Liver (tissue), 3 donors: Measurements from ENCODE around the gene DNAJC27.

ENCODE experiments used
- EGR1 ChIP-seq, 2 donors: IDR thresholded peaks; 2 replicates each; pipeline ENCODE4 v1.6.1; 2016 to 2018; ENCODE audit warnings: antibody characterized with exemption in 2 of 2, low read depth in 2 of 2
- GABPA ChIP-seq, 2 donors: IDR thresholded peaks in 1 of 2; conservative IDR thresholded peaks in 1 of 2; 2 replicates each; pipeline ENCODE4 v1.6.1; 2016; ENCODE audit warnings: antibody characterized with exemption in 2 of 2, mild to moderate bottlenecking in 1 of 2, moderate library complexity in 1 of 2
- HNF4G ChIP-seq: IDR thresholded peaks from 2 replicates; pipeline ENCODE4 v1.6.1; 2016; ENCODE audit warnings: antibody characterized with exemption
- JUND ChIP-seq, 2 donors: IDR thresholded peaks; 2 replicates each; pipeline ENCODE4 v1.6.1; 2016; ENCODE audit warnings: antibody characterized with exemption in 2 of 2
- RAD21 ChIP-seq, 2 donors: IDR thresholded peaks; 2 replicates each; pipeline ENCODE4 v1.6.1; 2016; ENCODE audit warnings: antibody characterized with exemption in 2 of 2, mild to moderate bottlenecking in 2 of 2
- TF ChIP-seq, protein P1 (sequence below): fragments of 150-350 bp; IDR thresholded peaks from 2 replicates; pipeline ENCODE4 v1.5.1; 2017; ENCODE audit warnings: improper control_type of control experiment, low read depth, low read length; ENCODE audit not compliant: missing input control
- TF ChIP-seq, protein P2 (sequence below): IDR thresholded peaks from 2 replicates; pipeline ENCODE4 v1.6.1; 2016; ENCODE audit warnings: antibody characterized with exemption
- TF ChIP-seq, protein P3 (sequence below): IDR thresholded peaks from 2 replicates; pipeline ENCODE4 v1.6.1; 2016; ENCODE audit warnings: antibody characterized with exemption
- TF ChIP-seq, protein P4 (sequence below): IDR thresholded peaks from 2 replicates; pipeline ENCODE4 v1.6.1; 2016; ENCODE audit warnings: antibody characterized with exemption
- donor health status: healthy.
- donor health status: healthy.

DNA sequence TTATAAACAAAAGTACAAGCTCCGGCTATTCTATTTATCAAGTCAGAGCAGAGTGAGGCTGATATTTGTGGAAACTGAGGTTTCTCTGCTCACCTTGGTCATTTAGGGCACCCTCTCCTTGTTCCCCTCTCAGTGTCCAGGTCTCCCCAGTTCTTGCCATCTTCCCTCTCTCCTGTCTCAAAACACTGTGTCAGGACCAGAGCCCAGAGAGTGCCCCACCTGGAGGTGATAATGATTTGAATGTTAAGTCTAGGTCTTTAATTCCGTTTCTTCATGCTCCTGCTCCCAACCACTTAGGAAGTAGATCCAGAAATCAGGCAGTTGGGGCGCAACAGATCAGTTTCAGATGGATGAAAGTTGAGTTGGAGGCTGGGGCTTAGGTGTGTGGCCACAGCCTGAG, 42.5 kb downstream of the DNAJC27 start:
- TF ChIP-seq, protein P1, sequence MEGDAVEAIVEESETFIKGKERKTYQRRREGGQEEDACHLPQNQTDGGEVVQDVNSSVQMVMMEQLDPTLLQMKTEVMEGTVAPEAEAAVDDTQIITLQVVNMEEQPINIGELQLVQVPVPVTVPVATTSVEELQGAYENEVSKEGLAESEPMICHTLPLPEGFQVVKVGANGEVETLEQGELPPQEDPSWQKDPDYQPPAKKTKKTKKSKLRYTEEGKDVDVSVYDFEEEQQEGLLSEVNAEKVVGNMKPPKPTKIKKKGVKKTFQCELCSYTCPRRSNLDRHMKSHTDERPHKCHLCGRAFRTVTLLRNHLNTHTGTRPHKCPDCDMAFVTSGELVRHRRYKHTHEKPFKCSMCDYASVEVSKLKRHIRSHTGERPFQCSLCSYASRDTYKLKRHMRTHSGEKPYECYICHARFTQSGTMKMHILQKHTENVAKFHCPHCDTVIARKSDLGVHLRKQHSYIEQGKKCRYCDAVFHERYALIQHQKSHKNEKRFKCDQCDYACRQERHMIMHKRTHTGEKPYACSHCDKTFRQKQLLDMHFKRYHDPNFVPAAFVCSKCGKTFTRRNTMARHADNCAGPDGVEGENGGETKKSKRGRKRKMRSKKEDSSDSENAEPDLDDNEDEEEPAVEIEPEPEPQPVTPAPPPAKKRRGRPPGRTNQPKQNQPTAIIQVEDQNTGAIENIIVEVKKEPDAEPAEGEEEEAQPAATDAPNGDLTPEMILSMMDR: no peak
- TF ChIP-seq, protein P2, sequence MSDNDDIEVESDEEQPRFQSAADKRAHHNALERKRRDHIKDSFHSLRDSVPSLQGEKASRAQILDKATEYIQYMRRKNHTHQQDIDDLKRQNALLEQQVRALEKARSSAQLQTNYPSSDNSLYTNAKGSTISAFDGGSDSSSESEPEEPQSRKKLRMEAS: no peak
- TF ChIP-seq JUND (IDR thresholded peaks at IDR 0.05): no peak
- TF ChIP-seq HNF4G: no peak
- TF ChIP-seq RAD21 (IDR thresholded peaks at IDR 0.05): no peak
- TF ChIP-seq GABPA (IDR thresholded peaks at IDR 0.05 in 1 of 2, conservative IDR thresholded peaks at IDR 0.05 in 1 of 2): no peak
- TF ChIP-seq, protein P3, sequence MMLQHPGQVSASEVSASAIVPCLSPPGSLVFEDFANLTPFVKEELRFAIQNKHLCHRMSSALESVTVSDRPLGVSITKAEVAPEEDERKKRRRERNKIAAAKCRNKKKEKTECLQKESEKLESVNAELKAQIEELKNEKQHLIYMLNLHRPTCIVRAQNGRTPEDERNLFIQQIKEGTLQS: no peak
- TF ChIP-seq, protein P4, sequence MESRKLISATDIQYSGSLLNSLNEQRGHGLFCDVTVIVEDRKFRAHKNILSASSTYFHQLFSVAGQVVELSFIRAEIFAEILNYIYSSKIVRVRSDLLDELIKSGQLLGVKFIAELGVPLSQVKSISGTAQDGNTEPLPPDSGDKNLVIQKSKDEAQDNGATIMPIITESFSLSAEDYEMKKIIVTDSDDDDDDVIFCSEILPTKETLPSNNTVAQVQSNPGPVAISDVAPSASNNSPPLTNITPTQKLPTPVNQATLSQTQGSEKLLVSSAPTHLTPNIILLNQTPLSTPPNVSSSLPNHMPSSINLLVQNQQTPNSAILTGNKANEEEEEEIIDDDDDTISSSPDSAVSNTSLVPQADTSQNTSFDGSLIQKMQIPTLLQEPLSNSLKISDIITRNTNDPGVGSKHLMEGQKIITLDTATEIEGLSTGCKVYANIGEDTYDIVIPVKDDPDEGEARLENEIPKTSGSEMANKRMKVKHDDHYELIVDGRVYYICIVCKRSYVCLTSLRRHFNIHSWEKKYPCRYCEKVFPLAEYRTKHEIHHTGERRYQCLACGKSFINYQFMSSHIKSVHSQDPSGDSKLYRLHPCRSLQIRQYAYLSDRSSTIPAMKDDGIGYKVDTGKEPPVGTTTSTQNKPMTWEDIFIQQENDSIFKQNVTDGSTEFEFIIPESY: no peak
- TF ChIP-seq EGR1 (IDR thresholded peaks at IDR 0.05; ENCODE audit: low read depth in 2 of 2): no peak
